Parathyroid adenoma (tissue), 2 donors: ENCODE data around the gene FAM20C.

Experiments used
- H2AFZ ChIP-seq: fragments of 300-600 bp; sonication (generic); one replicate; pipeline ENCODE4 v1.7.0; 2017; ENCODE audit warnings: antibody characterized with exemption, mild to moderate bottlenecking
- H3K27ac ChIP-seq: fragments of 300-600 bp; sonication (generic); one replicate; pipeline ENCODE4 v1.7.0; 2017
- H3K27me3 ChIP-seq: fragments of 300-600 bp; sonication (generic); one replicate; pipeline ENCODE4 v1.7.0; 2017; ENCODE audit warnings: low read length; ENCODE audit not compliant: control insufficient read depth, insufficient read depth
- H3K36me3 ChIP-seq: fragments of 300-600 bp; sonication (generic); one replicate; pipeline ENCODE4 v1.7.0; 2017; ENCODE audit warnings: low read length; ENCODE audit not compliant: control insufficient read depth, insufficient read depth
- H3K4me1 ChIP-seq: fragments of 300-600 bp; sonication (generic); one replicate; pipeline ENCODE4 v1.7.0; 2017; ENCODE audit warnings: control low read depth
- H3K4me2 ChIP-seq: fragments of 300-600 bp; sonication (generic); one replicate; pipeline ENCODE4 v1.7.0; 2017; ENCODE audit warnings: low read length
- H3K4me3 ChIP-seq: fragments of 300-600 bp; sonication (generic); one replicate; pipeline ENCODE4 v1.7.0; 2017; ENCODE audit warnings: low read depth, low read length
- H3K79me2 ChIP-seq: fragments of 300-600 bp; sonication (generic); one replicate; pipeline ENCODE4 v1.7.0; 2017; ENCODE audit warnings: control low read depth
- H3K9ac ChIP-seq: fragments of 300-600 bp; sonication (generic); one replicate; pipeline ENCODE4 v1.7.0; 2017; ENCODE audit warnings: mild to moderate bottlenecking
- H3K9me3 ChIP-seq: fragments of 300-600 bp; sonication (generic); one replicate; pipeline ENCODE4 v1.7.0; 2017; ENCODE audit warnings: low read length; ENCODE audit not compliant: control insufficient read depth
- CTCF ChIP-seq: fragments of 300-600 bp; sonication (generic); IDR thresholded peaks from one replicate; pipeline ENCODE4 v1.7.0; 2017; ENCODE audit warnings: antibody characterized with exemption, mild to moderate bottlenecking
- donor health status: primary hyperparathyroidism.

Gene FAM20C

DNA sequence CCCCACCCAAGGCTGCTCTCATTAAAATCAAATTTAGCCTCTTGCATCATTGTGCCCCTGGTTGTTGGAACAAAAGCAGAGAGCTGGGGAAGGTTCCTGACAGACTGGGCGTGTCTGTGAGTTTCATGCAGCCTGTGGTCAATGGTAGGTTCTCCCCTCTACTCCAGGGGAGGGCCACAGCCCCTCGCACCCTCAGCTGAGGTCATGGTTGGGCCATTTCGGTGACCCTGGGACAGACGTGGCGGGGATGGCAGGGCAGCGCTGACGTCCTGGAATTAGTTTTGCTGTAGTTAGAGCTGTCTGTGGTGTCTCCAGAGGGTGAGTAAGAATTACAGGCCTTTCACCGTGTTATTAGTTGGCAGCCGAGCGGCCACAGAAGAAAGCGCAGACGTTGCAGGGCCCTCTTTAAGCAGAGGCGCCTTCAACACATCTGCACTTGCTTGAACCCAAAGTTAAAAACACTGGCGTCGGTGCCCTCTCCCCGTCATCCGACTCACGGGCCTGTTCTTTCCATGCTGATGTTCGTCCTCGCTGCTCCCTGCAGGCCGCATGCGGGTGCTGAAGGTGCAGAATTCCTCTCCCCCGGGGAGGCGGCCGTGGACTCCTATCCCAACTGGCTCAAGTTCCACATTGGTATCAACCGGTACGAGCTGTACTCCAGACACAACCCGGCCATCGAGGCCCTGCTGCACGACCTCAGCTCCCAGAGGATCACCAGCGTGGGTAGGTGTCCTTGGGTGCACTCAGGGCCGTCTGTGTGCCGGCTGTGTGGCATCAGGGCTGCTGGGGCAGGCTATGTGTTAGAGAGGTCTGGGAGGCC lies 2.8 kb downstream of the FAM20C start:
- Histone ChIP-seq H3K4me1 (peaks cover 6% of the 10 kb centered on the region), H3K36me3 (no peaks in the 10 kb centered on the region), H3K79me2 (peaks cover 3% of the 10 kb centered on the region), H2AFZ (no peak overlapping the region), H3K9me3 (no peaks in the 10 kb centered on the region), H3K4me2 (no peak overlapping the region), H3K27ac (no peak overlapping the region), H3K9ac (no peak overlapping the region), H3K27me3 (no peaks in the 10 kb centered on the region), H3K4me3 (no peak overlapping the region)
- no peak for TF ChIP-seq CTCF

DNA sequence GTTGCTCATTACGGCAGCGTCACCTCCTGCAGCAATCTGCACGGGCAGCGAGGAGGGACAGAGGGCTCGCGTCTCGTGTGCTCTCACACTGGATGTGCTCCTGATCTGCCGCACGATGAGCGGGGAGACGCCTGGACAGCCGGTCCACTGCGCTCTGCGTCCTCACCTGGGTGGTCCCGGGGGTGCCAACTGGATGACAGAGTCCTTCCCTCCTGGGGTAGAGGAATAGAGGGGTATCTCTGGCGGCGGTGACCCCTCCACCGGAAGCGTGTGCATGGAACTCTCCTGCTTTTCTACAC lies 3.4 kb downstream of the FAM20C start:
- Histone ChIP-seq H3K4me3 (no peak overlapping the region), H3K79me2 (peaks cover 3% of the 10 kb centered on the region), H3K4me1 (peaks cover 6% of the 10 kb centered on the region), H3K36me3 (no peaks in the 10 kb centered on the region), H3K9ac (no peak overlapping the region), H3K9me3 (no peaks in the 10 kb centered on the region), H3K27me3 (no peaks in the 10 kb centered on the region), H3K4me2 (no peak overlapping the region), H3K27ac (no peak overlapping the region), H2AFZ (no peak overlapping the region)
- no peak for TF ChIP-seq CTCF

DNA sequence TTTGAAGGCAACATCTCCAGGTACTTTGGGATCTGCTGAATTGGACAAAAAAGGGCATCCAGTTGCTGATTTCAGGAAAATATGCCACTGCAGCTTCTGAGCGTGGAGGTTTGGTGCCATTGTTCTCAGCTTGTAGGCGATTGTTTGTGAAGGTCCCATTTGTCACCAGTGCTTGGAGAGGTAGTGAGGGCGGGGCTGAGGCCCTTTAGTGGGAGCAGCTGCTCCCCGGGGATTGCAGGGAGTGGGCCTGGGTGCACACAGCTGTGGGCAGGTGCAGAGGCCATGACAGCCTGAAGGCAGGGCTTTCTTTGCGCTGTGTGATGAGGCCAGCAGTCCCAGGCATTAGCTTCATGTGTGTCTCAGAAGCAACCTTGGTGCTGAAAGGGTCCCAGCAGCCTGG lies 3.9 kb downstream of the FAM20C start:
- Histone ChIP-seq H3K4me3 (no peak overlapping the region), H3K27ac (no peak overlapping the region), H3K9ac (no peak overlapping the region), H3K36me3 (no peaks in the 10 kb centered on the region), H3K4me1 (peaks cover 6% of the 10 kb centered on the region), H3K9me3 (no peaks in the 10 kb centered on the region), H3K79me2 (peaks cover 3% of the 10 kb centered on the region), H2AFZ (no peak overlapping the region), H3K27me3 (no peaks in the 10 kb centered on the region), H3K4me2 (no peak overlapping the region)
- TF ChIP-seq CTCF: no peak

DNA sequence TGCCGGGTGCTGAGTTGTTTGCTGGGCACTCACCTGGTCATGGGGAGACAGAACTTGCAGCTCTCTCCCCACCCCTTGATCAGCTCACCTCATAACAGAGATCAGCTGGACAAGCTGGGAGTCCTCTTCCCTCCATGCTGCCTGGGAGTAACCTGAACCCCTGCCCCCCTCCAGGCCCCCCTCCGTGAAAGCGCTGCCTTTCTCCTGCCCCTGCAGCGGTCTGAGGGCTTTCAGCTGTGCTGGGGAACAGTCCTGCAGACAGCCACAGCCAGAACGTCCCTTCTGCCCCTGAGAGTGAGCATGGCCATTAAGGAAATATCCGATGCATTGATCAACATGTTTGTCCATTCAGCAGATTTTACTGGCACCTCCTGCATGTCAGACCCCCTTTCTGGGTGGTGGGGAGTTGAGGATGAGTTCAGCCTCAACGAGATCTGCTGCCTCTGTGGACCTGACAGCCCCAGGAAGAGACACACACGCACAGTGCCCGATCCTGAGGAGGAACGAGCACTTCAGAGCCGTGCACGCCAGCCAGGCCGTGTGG lies 4.5 kb downstream of the FAM20C start:
- H2AFZ ChIP-seq: no peak overlapping the region
- no peak overlapping the region for H3K9ac ChIP-seq
- H3K27me3 ChIP-seq: no peaks in the 10 kb centered on the region
- H3K4me2 ChIP-seq: no peak overlapping the region
- TF ChIP-seq CTCF: no peak
- peaks cover 6% of the 10 kb centered on the region for H3K4me1 ChIP-seq
- peaks cover 3% of the 10 kb centered on the region for H3K79me2 ChIP-seq
- no peaks in the 10 kb centered on the region for H3K9me3 ChIP-seq
- H3K27ac ChIP-seq: no peak overlapping the region
- H3K4me3 ChIP-seq: no peak overlapping the region
- no peaks in the 10 kb centered on the region for H3K36me3 ChIP-seq
